Stimulated activated CD4-positive, alpha-beta T cell treated with anti-CD3 and anti-CD28 coated beads, Interleukin-4, amount 100 ng/mL, for 48 hours (primary cell): ENCODE results near the gene MBD3L2.
A peak's percentile ranks its signal among the peaks of the same experiment; 100 is the strongest.
"Not testable (repeated sequence)": the region's sequence is repeated elsewhere in the genome, so short reads cannot be mapped to it uniquely, and the experiment has no call there.

ENCODE experiments used
- DNase-seq, 2 donors: peaks; one replicate each; pipeline ENCODE4 v3.0.0-alpha.2; 2020; ENCODE audit warnings: low read depth in 2 of 2

MBD3L2 gene

GRCh38 chr19:7059977-7060376, 10.9 kb downstream of the MBD3L2 start:
- DNase-seq: not testable (repeated sequence)

GRCh38 chr19:7063339-7063738, 14.2 kb downstream of the MBD3L2 start:
- no peak for DNase-seq

- no peak for DNase-seq
These were observed 14.8 kb downstream of the MBD3L2 start for GRCh38 chr19:7063764-7064418.

- not testable (repeated sequence) for DNase-seq
These were observed 18.0 kb downstream of the MBD3L2 start for GRCh38 chr19:7067122-7067521.

GRCh38 chr19:7067716-7068115, 18.6 kb downstream of the MBD3L2 start:
- DNase-seq: no peak

- no peak for DNase-seq
These were observed 19.5 kb downstream of the MBD3L2 start for GRCh38 chr19:7068599-7068998.

GRCh38 chr19:7069042-7069903, 20.2 kb downstream of the MBD3L2 start, which contains the start of gene ZNF557:
ZNF557 (plus strand) TSS chr19:7069703; CDS start chr19:7075075, 5,372 bp downstream.
- peak; percentile 97 to 99 for DNase-seq

- DNase-seq: no peak
These were observed 20.7 kb downstream of the MBD3L2 start for GRCh38 chr19:7069904-7070226.

- no peak for DNase-seq
These were observed 23.4 kb downstream of the MBD3L2 start for GRCh38 chr19:7072541-7072940.

GRCh38 chr19:7074705-7075282, 25.7 kb downstream of the MBD3L2 start:
- no peak for DNase-seq

- no peak for DNase-seq
These were observed 27.0 kb downstream of the MBD3L2 start for GRCh38 chr19:7076151-7076550.

- no peak for DNase-seq
These were observed 28.9 kb downstream of the MBD3L2 start for GRCh38 chr19:7078008-7078407.

GRCh38 chr19:7083076-7083956, 34.2 kb downstream of the MBD3L2 start:
- DNase-seq: no peak

- DNase-seq: no peak
These were observed 39.9 kb downstream of the MBD3L2 start for GRCh38 chr19:7088999-7089398.

GRCh38 chr19:7098096-7098495, 49.0 kb downstream of the MBD3L2 start:
- DNase-seq: no peak

- DNase-seq: peak; percentile 84 to 87
These were observed 49.8 kb downstream of the MBD3L2 start for GRCh38 chr19:7098701-7099596.

- peak; percentile 82 to 83 for DNase-seq
These were observed 50.4 kb downstream of the MBD3L2 start for GRCh38 chr19:7099597-7099921.
